GM18868 (cell line): Measurements from ENCODE around the gene GYG2.
"Not testable (repeated sequence)": the region's sequence is repeated elsewhere in the genome, so short reads cannot be mapped to it uniquely, and the experiment has no call there.

ENCODE experiments used
- ATAC-seq: cut with Tn5 transposase; IDR thresholded peaks from one replicate; pipeline ENCODE4 v1.9.1; 2021; ENCODE audit warnings: mild to moderate bottlenecking, moderate library complexity; ENCODE audit not compliant: unreplicated experiment

GYG2 gene

DNA sequence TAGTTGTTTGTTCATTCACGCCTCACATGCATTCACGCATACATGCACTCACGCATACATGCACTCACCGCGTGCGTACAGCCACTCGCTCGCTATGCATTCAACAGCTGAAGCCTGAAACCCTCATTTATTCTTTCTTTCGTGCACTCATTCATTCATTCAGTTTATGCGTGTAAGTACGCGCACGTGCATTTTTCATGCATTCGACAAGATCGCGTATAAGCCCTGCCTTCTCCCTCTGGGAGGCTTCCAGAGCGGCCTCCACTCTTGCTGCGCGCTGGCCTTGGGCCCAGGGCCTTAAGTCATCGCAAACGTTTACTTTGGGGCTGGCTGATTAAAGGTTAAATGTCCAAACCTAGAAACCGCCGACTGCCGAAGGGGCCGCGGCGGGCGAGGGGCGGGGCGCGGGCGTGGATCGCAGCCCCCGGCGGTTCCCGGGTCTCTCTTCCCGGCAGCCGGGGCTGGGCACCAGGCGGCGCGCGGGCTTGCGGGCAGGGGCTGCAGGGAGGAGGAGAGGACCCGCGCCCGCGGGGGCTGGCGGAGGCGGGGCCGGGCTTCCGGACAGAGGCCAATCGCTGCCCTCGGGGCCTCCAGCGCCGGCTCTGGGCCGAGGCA is at the start of gene GYG2:
GYG2 (plus strand) TSS at position 587 of the 615 bp plus-strand sequence. CDS start 1,259 bp downstream, outside the sequence.
- no peak for ATAC-seq

DNA sequence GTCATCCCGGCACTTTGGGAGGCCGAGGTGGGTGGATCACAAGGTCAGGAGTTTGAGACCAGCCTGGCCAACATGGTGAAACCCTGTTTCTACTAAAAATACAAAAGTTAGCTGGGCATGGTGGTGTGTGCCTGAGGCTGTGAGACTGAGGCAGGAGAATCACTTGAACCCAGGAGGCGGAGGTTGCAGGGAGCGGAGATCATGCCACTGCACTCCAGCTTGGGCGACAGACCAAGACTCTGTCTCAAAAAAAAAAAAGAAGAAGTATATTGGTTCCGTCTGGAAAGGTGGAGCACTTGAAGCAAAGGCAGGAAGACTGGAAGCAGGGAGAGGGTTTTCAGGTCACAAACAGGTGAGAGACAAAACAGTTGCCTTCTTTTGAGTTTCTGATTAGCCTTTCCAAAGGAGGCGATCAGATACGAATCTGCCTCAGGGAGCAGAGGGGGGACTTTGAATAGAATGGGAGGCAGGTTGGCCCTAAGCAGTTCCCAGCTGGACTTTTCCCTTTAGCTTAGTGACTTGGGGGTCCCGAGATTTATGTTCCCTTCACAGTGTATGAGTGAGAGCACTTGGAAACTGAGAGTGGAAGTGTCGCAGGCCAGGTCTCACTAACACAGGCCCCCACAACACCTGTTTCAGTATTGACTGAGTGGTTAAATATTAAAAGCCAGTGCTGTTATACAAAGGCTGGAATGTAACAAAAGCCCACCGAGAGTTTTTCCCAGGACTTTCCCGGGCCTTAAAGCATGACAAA is 48.1 kb upstream of the GYG2 start:
- not testable (repeated sequence) for ATAC-seq

DNA sequence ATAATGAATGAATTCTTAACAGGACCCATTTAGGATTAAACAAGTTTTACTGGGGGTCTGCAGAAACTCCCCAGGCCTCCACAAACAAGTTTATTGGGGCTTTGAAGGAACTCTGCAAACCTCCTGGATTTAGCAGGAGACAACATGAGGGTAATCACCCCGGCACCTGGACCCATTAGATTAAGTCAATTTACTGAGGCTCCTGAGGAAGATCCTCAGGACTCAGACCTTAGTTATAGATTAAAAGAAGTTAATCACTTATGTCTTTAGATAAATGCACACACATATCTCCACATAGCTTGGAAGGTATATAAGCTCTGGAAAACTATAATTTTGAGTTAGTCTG is 47.5 kb upstream of the GYG2 start:
- no peak for ATAC-seq

DNA sequence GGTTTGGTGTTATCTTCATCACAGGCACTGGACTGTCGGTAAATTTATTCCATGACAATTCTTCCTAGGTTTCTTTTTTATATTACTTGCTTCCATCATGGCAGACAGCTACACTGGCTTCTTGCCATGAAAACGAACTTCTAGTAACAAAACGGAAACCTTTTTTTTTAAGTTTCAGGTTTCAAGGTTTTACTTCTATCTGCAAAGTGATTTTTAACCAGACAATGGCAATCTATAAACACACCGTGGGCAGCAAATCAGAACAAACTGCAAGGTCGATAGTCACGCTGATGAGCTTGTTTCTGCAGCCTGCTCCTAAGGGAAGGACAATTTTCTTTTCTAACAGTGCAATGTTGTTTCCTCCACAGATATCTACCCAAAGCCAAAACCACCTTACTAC is 47.0 kb upstream of the GYG2 start:
- no peak for ATAC-seq

DNA sequence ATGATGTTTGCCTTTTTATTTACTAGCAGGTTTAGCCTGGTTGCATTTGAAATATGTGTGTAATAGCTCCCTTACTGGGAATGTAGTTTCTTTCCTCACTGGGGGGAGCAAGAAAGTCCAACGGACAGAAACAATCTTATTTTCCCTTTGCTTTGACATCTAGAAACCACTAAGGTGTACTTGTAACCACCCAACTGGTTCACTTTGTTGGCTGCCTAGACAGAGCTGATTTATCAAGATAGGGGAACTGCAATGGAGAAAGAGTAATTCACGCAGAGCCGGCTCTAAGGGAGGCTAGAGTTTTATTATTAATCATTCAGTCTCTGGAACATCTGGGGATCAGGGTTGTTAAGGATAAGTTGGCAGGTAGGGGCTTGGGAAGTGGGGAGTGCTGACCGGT is 46.6 kb upstream of the GYG2 start:
- no peak for ATAC-seq

DNA sequence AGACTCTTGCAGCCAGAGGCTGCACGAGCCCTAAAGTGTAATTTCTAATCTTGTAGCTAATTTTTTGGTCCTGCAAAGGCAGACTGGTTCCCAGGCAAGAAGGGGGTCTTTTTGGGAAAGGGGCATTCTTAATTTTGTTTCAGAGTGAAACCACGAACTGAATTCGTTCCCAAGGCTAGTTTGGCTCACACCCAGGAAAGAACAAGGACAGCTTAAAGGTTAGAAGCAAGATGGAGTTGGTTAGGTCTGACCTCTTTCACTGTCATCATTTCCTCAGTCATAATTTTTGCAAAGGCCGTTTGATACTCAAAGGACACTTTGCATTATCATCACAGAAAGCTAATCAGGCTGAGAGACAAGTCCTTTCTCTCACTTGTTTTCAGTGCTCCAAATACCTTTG is 46.0 kb upstream of the GYG2 start:
- ATAC-seq: no peak

DNA sequence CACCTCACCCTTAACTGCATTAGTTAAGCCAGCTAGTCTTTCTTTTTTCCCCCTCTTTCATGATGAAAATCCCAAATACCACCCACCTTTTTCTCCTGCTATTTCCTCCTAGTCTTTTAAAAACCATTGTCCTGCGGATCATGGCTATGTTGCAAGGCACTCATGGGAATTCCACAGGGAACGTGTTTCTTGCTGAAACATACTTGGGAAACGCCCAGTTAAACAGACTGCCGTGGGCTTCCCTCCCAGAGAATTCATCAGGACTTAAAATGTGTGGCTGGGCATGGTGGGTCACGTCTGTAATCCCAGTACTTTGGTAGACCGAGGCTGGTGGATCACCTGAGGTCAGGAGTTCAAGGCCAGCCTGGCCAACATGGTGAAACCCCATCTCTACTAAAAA is 44.7 kb upstream of the GYG2 start:
- no peak for ATAC-seq

DNA sequence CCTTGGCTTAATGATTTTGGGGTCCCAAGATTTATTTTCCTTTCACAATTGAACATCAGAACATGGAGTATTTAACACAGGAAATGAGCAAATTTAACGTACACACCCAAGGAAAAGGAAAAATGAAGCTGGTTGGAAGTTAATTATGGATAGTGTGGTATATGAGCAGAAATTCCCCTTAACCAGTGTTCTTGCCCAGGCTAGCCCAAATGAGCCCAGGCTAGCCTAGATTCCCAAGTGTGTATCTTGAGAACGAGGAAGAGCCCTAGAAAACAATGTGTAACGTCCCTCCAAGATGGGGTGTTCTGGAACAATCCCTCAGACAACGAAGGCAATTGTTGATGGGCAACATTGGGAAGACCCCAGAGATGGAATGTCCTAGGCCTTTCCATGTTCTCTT is 43.2 kb upstream of the GYG2 start:
- ATAC-seq: no peak

DNA sequence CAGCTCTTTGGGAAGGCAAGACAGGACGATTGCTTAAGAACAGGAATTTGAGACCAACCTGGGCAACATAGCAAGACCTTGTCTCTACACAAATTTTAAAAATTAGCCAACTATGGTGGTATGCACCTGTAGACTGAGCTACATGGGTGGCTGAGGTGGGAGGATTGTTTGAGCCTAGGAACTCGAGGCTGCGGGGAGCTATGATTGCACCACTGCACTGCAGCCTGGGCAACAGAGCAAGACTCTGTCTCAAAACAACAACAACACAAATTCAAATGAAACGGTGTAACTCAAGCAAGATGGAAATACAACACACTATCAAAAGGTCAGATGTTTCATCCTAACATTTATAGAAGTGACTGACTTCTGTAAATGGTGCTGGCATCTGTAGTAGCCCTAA is 39.8 kb upstream of the GYG2 start:
- ATAC-seq: no peak

DNA sequence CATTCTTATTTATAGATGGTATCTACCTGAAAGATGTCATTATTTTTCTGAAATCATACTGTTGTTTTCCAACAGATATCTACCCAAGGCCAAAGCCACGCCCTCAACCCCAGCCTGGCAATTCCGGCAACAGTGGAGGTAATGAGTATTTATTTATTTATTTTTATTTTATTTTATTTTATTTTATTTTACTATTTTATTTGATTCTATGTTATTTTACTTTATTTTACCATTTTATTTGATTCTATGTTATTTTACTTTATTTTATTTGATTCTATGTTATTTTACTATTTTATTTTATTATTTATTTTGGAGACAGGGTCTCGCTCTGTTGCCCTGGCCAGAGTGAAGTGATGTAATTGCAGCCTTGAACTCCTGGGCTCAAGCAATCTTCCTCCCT is 39.2 kb upstream of the GYG2 start:
- no peak for ATAC-seq

DNA sequence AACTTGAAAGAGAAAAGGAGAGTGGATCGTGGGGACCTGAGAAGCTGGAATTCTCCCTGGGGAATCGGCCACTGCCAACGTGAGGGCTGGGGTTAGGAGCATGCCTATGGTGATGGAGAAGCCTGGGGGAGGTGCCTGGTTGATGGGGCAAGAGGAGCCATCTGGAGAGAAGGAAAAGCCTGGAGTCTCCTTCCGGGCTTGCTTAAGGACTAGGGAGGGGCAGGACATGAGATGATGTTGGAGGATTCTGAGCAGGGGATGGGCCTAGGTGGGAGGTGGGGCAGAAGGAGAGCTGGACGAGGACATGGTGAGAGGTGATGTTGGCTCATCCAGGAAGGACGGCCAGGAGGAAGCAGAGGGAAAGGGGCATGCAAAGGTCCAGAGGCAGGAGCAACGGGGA is 35.0 kb upstream of the GYG2 start:
- ATAC-seq: no peak

DNA sequence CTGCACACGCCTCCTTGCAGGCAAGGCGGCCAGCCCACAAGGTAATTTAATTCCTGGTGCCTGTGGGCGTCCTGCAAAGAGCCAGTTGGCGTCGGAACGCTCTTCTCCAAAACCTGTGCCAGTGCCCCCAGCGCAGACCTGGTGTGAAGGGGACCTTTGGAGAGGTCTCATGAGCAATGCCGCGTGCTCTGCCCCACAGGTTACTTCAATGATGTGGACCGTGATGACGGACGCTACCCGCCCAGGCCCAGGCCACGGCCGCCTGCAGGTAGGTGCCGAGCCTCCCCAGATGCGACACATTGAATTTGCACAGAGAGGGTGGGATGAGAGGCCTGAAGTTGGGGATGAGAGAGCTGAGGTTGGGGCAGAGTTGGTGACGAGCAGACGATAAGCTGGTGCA is 34.4 kb upstream of the GYG2 start:
- ATAC-seq: no peak

DNA sequence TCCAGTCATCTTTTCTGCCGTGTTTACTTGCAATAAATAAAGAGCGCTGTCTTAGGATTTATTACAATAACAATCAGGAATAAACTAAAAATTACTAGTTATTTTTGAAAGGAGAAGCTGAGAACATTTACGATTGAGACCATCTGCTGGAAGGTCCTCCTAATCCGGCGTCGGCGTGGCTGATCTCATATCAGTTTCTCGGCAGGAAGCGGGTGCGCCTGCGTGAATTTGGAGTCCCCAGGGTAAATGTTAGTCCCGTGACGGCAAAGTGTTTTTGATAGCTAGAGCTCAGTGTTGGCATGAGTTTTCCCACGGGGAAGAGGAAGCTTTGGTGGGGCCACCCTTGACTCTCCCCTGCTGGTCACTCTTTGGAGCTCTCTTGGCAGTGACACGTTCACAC is 31.9 kb upstream of the GYG2 start:
- ATAC-seq: not testable (repeated sequence)

DNA sequence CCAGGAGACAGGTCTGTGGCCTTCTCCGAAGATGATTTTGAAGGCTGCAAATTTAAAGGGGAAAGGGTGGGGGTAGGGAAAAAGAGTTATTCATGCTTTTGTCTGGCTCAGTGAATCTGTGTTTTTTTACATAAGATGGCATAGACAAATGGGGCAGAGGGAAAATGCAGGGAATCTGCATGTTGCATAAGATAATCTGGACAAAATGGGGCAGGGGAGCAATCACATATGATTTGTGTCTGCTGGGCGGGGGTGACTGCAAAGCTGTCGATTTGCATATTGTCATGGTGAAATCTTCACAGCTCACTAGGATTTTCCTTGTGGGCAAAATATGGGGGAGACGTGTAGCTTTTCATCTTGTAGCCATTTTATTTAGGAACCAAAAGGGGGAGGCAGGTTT is 29.4 kb upstream of the GYG2 start:
- ATAC-seq: no peak

DNA sequence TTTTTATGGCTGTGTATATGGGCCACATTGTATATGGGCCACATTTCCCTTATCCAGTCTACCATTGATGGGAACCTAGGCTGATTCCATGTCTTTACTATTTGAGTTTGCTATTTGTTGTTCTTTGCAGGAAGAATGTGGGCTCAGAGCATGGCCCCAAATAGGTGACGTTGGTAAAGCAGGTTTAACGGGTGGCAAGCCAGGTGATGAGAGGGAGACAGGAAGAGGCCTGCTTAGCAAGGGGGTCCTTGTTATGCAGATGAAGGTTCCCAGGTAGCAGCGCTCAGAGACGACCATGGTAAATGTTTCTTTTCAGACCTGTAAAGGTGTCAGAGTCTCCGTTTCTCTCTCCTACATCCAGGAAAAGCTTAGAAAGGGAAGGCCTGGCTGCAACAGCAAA is 28.8 kb upstream of the GYG2 start:
- ATAC-seq: not testable (repeated sequence)

DNA sequence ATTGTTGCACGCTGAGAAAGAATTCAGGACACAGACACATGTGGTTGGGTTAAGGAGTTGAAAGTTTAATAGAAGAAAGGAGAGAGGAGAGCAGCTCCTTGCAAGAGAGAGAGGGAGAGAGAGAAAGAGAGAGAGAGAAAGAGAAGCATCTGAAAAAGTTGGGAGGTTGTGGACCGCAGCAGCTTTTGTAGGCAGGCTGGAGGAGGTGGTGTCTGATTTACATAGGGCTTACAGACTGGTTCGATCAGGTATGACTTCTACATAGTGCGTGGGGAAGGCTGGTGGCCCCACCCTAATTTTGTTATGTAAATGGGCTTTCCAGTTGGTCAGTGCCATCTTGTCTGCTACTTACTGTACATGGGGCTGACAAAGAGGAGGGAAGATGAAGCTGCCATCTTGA is 27.5 kb upstream of the GYG2 start:
- no peak for ATAC-seq

DNA sequence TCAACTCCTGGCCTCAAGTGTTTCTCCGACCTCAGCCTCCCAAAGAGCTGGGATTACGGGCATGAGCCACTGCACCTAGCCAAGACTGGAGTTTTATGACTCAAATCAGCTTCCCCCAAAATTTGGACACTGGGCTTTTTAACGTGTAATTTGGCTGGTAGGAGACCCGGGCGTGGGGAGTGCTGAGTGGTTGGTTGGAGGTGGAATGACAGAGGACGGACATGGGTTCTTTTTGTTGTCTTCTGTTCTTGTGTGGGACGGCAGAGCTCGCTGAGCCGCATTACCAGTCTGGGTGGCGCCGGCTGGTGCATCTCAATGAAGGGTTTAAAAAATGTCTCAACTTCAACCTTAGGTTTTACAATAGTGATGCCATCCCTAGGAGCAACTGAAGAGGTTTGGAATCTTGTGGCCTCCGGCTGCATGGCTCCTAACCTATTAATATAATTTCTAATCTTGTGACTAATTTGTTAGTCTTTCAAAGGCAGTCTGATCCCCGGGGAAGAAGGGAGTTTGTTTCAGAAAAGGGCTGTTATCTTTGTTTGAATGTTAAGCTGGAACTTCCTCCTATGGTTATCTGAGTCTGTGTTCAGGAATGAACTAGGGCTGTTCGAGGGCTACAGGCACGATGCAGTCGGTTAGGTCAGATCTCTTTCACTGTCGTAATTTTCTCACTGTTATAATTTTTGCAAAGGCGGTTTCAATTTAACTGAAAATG is 26.2 kb upstream of the GYG2 start:
- ATAC-seq: not testable (repeated sequence)

DNA sequence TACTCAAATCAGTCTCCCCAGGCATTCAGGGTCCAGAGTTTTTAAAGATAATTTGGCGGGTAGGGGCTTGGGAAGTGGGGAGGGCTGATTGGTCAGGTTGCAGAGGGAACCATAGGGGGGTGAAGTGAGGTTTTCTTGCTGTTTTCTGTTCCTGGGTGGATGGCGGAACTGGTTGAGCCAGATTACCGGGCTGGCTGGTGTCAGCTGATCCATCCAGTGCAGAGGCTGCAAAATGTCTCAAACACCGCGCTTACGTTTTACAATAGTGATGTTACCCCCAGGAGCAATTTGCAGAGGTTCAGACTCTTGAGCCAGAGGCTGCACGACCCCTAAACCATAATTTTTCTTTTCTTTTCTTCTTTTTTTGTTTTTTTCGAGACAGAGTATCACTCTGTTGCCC is 25.2 kb upstream of the GYG2 start:
- not testable (repeated sequence) for ATAC-seq

DNA sequence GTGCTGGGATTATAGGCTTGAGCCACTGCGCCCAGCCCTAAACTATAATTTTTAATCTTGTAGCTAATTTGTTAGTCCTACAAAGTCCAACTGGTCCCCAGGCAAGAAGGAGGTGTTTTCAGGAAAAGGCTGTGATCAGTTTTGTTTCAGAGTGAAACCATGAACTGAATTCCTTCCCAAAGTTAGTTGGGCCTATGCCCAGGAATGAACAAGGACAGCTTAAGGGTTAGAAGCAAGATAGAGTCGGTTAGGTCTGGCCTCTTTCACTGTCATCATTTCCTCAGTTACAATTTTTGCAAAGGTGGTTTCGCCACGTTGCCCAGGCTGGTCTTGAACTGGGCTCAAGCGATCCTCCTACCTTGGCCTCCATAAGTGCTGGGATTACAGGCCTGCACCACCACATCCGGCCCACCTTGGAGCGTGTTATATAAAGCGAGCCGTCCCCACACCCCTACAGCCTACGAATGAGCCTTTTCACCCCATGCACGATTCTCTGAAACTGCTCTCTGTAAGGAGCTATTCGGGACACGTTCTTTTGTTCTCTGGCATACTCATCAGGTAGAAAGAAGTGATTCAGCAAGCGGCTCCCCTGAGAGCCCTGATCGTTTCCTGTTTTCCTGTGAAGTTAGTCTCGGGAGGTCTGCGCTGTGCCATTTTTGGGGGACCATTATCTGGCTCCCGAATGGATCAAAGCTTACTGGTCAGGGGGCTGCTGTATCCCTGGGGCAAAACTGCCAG is 24.5 kb upstream of the GYG2 start:
- ATAC-seq: not testable (repeated sequence)

DNA sequence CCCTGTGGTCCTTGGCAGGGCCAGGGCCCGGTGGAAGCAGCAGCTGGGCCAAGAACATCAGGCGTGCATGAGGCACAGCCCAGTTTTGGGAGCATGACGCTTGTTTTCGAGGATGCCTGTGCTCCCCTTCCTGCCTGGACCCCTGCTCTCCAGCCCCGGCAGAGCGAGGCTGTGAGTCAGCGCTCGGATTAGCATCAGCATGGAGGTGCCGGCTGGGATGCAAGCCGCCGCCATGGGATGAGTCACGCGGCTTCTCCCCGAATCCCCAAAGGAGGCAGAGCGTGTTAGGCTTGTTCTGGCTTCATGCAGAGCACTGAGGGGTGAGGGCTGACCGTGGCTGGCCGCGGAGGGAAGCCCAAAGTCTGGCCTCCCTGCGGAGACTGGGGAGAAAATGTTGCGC is 23.9 kb upstream of the GYG2 start:
- ATAC-seq: not testable (repeated sequence)

DNA sequence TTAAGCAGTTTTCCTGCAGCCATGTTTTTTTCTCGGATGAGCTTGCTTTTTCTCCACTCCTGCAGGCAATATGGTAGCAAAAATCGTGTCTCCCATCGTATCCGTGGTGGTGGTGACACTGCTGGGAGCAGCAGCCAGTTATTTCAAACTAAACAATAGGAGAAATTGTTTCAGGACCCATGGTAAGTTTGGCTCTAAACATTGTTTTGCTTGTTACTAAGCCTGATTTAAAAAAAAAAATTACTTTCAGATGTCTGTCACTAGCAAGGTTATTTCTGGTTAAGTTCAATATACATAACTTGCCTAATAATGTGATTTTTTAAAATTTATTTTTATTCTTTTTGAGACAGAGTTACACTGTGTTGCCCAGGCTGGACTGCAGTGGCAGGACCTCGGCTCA is 17.5 kb upstream of the GYG2 start:
- no peak for ATAC-seq
